Ectodermal cell (in vitro differentiated cells): Measurements from ENCODE around the gene SUGCT.
"Not testable (repeated sequence)": the region's sequence is repeated elsewhere in the genome, so short reads cannot be mapped to it uniquely, and the experiment has no call there.

Experiments
- H3K27ac ChIP-seq: 2 replicates; pipeline ENCODE4 v1.7.0; 2013; ENCODE audit warnings: mild to moderate bottlenecking, low read depth, low read length; ENCODE audit not compliant: insufficient read depth, poor library complexity, severe bottlenecking
- H3K27me3 ChIP-seq: 2 replicates; pipeline ENCODE4 v1.7.0; 2013; ENCODE audit warnings: mild to moderate bottlenecking, low read length; ENCODE audit not compliant: insufficient read depth, control insufficient read depth, poor library complexity, severe bottlenecking
- H3K36me3 ChIP-seq: one replicate; pipeline ENCODE4 v1.7.0; 2013; ENCODE audit warnings: low read length; ENCODE audit not compliant: control insufficient read depth, insufficient read depth
- H3K4me1 ChIP-seq: one replicate; pipeline ENCODE4 v1.7.0; 2013; ENCODE audit warnings: low read length; ENCODE audit not compliant: control insufficient read depth, insufficient read depth
- H3K4me3 ChIP-seq: 2 replicates; pipeline ENCODE4 v1.7.0; 2013; ENCODE audit warnings: low read depth, low read length, control low read depth; ENCODE audit not compliant: insufficient read depth
- H3K9me3 ChIP-seq: 2 replicates; pipeline ENCODE4 v1.7.0; 2013; ENCODE audit warnings: mild to moderate bottlenecking, low read length, moderate library complexity; ENCODE audit not compliant: control insufficient read depth
- WGBS, 2 experiments: methylation state at CpG; one replicate each; pipeline ENCODE4 v1.1.7; 2013; ENCODE audit warnings: missing lambda C conversion rate in 2 of 2; 5-methylcytosine and 5-hydroxymethylcytosine counted together

SUGCT gene

DNA sequence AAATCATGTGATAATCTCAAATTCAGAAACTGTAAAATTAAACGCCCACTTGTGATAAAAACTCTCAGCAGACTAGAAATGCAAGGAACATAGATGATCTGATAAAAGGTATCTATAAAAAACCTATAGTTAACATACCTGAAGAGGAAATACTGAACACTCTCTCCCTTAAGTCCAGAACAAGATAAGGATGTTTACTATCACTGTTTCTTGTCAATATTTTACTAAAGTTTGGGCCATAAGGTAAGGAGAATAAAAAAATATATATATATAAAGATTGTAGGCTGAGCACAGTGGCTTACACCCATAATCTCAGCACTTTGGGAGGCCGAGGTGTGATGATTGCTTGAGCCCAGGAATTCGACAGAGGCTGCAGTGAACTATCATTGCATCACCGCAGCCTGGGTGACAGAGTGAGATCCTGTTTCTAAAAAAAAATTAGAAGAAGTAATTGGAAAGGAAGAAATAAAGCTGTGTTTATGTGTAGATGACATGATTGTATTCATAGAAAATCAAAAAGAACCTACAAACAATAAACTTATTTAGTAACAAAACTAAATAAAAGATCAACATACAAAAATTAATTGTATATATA, 28.8 kb upstream of the SUGCT start:
- H3K4me1 ChIP-seq, result no peaks in the 10 kb centered on the region
- no peak overlapping the region for H3K27ac ChIP-seq
- no peak overlapping the region for H3K4me3 ChIP-seq
- 90 to 95% methylated on average over 3 of the region's 4 CpGs for WGBS, 2 experiments
- no peaks in the 10 kb centered on the region for H3K27me3 ChIP-seq
- H3K36me3 ChIP-seq, result no peaks in the 10 kb centered on the region
- H3K9me3 ChIP-seq, result no peaks in the 10 kb centered on the region

- H3K27me3 ChIP-seq, result no peaks in the 10 kb centered on the region
- no peaks in the 10 kb centered on the region for H3K4me1 ChIP-seq
- no peak overlapping the region for H3K27ac ChIP-seq
- H3K9me3 ChIP-seq, result no peaks in the 10 kb centered on the region
- no peak overlapping the region for H3K4me3 ChIP-seq
- no peaks in the 10 kb centered on the region for H3K36me3 ChIP-seq
- 93 to 95% methylated on average over 2 of the region's 2 CpGs for WGBS, 2 experiments
Observed at GRCh38 chr7:40115936-40116335, 18.9 kb upstream of the SUGCT start.

DNA sequence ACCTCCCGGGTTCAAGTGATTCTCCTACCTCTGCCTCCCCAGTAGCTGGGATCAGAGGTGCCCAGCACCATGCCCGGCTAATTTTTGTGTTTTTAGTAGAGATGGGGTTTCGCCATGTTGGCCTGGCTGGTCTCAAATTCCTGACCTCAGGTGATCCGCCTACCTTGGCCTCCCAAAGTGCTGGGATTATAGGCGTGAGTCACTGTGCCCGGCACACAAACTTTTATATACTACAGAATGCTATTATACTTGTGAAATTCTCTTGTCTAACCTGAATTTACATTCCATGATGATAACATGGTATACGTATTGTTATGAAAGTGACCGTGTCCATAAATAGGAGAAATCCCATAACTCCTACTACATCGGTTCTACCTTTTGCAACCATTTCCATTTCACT, 17.6 kb upstream of the SUGCT start:
- not testable (repeated sequence) for H3K27me3 ChIP-seq, H3K4me1 ChIP-seq, H3K9me3 ChIP-seq, H3K4me3 ChIP-seq, H3K27ac ChIP-seq, H3K36me3 ChIP-seq
- WGBS, 2 experiments, result 90 to 93% methylated on average over 7 to 9 of the region's 9 CpGs

GRCh38 chr7:40118201-40118600, 16.6 kb upstream of the SUGCT start:
- not testable (repeated sequence) for H3K4me3 ChIP-seq, H3K27me3 ChIP-seq, H3K4me1 ChIP-seq, H3K36me3 ChIP-seq, H3K27ac ChIP-seq, H3K9me3 ChIP-seq
- 93 to 94% methylated on average over 7 of the region's 7 CpGs for WGBS, 2 experiments

GRCh38 chr7:40120020-40120419, 14.8 kb upstream of the SUGCT start:
- no peaks in the 10 kb centered on the region for H3K27me3 ChIP-seq
- no peaks in the 10 kb centered on the region for H3K9me3 ChIP-seq
- 85 to 86% methylated on average over 5 of the region's 5 CpGs for WGBS, 2 experiments

GRCh38 chr7:40122100-40122939, 12.5 kb upstream of the SUGCT start:
- H3K9me3 ChIP-seq, result not testable (repeated sequence)

More at GRCh38 chr7:40120020-40120419, 14.8 kb upstream of the SUGCT start:
- Histone ChIP-seq H3K36me3 (no peaks in the 10 kb centered on the region), H3K4me1 (no peaks in the 10 kb centered on the region), H3K27ac (no peak overlapping the region), H3K4me3 (no peak overlapping the region)

GRCh38 chr7:40122940-40123254, 11.9 kb upstream of the SUGCT start:
- H3K27me3 ChIP-seq, result no peaks in the 10 kb centered on the region
- H3K27ac ChIP-seq, result no peak overlapping the region
- H3K4me1 ChIP-seq, result no peaks in the 10 kb centered on the region
- WGBS, 2 experiments, result 86 to 91% methylated on average over 2 of the region's 2 CpGs
- H3K36me3 ChIP-seq, result no peaks in the 10 kb centered on the region
- no peaks in the 10 kb centered on the region for H3K9me3 ChIP-seq
- no peak overlapping the region for H3K4me3 ChIP-seq

More at GRCh38 chr7:40122100-40122939, 12.5 kb upstream of the SUGCT start:
- H3K27ac ChIP-seq, H3K4me1 ChIP-seq, H3K36me3 ChIP-seq, H3K4me3 ChIP-seq, H3K27me3 ChIP-seq: not testable (repeated sequence)
- WGBS, 2 experiments, result 90 to 92% methylated on average over 14 of the region's 14 CpGs

- Histone ChIP-seq H3K27me3 (peaks cover 14% of the 10 kb centered on the region), H3K27ac (peak overlapping the region; percentile 82), H3K4me3 (peak overlapping the region; percentile 96), H3K4me1 (peaks cover 5% of the 10 kb centered on the region), H3K9me3 (no peaks in the 10 kb centered on the region), H3K36me3 (no peaks in the 10 kb centered on the region)
- WGBS, 2 experiments, result 0 to 1% methylated on average over 33 to 35 of the region's 36 CpGs
Observed at GRCh38 chr7:40133561-40134427, 1.0 kb upstream of the SUGCT start.

- H3K4me3 ChIP-seq, result peak overlapping the region; percentile 96
- WGBS, 2 experiments, result 6 to 10% methylated on average over 16 to 17 of the region's 17 CpGs
- no peaks in the 10 kb centered on the region for H3K36me3 ChIP-seq
- H3K27ac ChIP-seq, result peak overlapping the region; percentile 8
- peaks cover 5% of the 10 kb centered on the region for H3K4me1 ChIP-seq
- no peaks in the 10 kb centered on the region for H3K9me3 ChIP-seq
- peaks cover 14% of the 10 kb centered on the region for H3K27me3 ChIP-seq
Observed at GRCh38 chr7:40135317-40135610, 459 bp downstream of the SUGCT start.

GRCh38 chr7:40137563-40137962, 2.8 kb downstream of the SUGCT start:
- Histone ChIP-seq H3K4me3 (no peak overlapping the region), H3K4me1 (peaks cover 5% of the 10 kb centered on the region), H3K27me3 (peaks cover 14% of the 10 kb centered on the region), H3K27ac (no peak overlapping the region), H3K9me3 (no peaks in the 10 kb centered on the region), H3K36me3 (no peaks in the 10 kb centered on the region)
- WGBS, 2 experiments, result 79 to 93% methylated on average over 1 of the region's 2 CpGs
